H1 (cell line): Measurements from ENCODE around the gene GPR39. TPM values are rescaled to one million over a fixed set of nuclear protein-coding genes. Genes with fewer than 3 reads are reported as not detected.

Source experiments
- CTCF ChIA-PET: fragments of 300-600 bp; sonication (Branson Sonifier 250); formaldehyde crosslinking; loops from one replicate; lab custom pipeline; 2021; ENCODE audit not compliant: partially characterized antibody; lab: Charles Lee
- POLR2A ChIA-PET: fragments of 300-600 bp; sonication (Branson Sonifier 250); formaldehyde crosslinking; loops from one replicate; lab custom pipeline; 2021; ENCODE audit warnings: inconsistent platforms; ENCODE audit not compliant: partially characterized antibody; lab: Charles Lee
- DNase-seq, 2 experiments: peaks; one replicate each; pipeline versions ENCODE4 v3.0.0 to v3.0.0-alpha.2; 2010 to 2022; ENCODE audit warnings: low spot score in 2 of 2, low read depth in 1 of 2, mixed read lengths in 1 of 2
- FAIRE-seq: peaks from 2 replicates; lab custom pipeline; 2011; peaks lifted over from hg19 to GRCh38; lab: Jason Lieb, UNC
- H2AFZ ChIP-seq: 2 replicates; pipeline ENCODE4 v1.8.1; 2012; ENCODE audit warnings: low read length, inconsistent platforms
- H2AK5ac ChIP-seq: 2 replicates; pipeline ENCODE4 v1.6.1; 2013; ENCODE audit warnings: low read depth, low read length
- H2BK120ac ChIP-seq: replicated peaks from 2 replicates; pipeline ENCODE3; 2013; ENCODE audit warnings: low read depth, low read length, inconsistent platforms
- H2BK12ac ChIP-seq: 2 replicates; pipeline ENCODE4 v1.6.1; 2013; ENCODE audit warnings: low read depth, low read length
- H2BK15ac ChIP-seq: 2 replicates; pipeline ENCODE4 v1.6.1; 2013; ENCODE audit warnings: low read length
- H2BK20ac ChIP-seq: 2 replicates; pipeline ENCODE4 v1.6.1; 2013; ENCODE audit warnings: low read length
- H2BK5ac ChIP-seq: 2 replicates; pipeline ENCODE4 v1.6.1; 2013; ENCODE audit warnings: low read depth, low read length
- H3K14ac ChIP-seq: 2 replicates; pipeline ENCODE4 v1.6.1; 2013; ENCODE audit warnings: inconsistent platforms; ENCODE audit not compliant: insufficient read length
- H3K18ac ChIP-seq: 2 replicates; pipeline ENCODE4 v1.6.1; 2013; ENCODE audit warnings: low read length; ENCODE audit errors: extremely low read depth
- H3K23ac ChIP-seq: 2 replicates; pipeline ENCODE4 v1.6.1; 2013; ENCODE audit warnings: inconsistent platforms; ENCODE audit not compliant: insufficient read length
- H3K23me2 ChIP-seq: 2 replicates; pipeline ENCODE4 v1.6.1; 2013; ENCODE audit warnings: low read depth, low read length
- H3K27ac ChIP-seq: 2 replicates; pipeline ENCODE4 v1.6.1; 2011; ENCODE audit warnings: low read depth, low read length, inconsistent platforms
- H3K27me3 ChIP-seq, 4 experiments: replicated peaks in 1 of 4; 1 replicate in 1 of 4; 2 replicates in 3 of 4; pipeline versions ENCODE4 v1.6.1 to v1.8.1; 2011 to 2013; ENCODE audit warnings: low read length in 3 of 4, mild to moderate bottlenecking in 3 of 4, inconsistent platforms in 2 of 4, mixed read lengths in 2 of 4, moderate library complexity in 1 of 4; ENCODE audit not compliant: control insufficient read depth in 3 of 4, insufficient read depth in 3 of 4; ENCODE audit errors: extremely low read depth in 1 of 4
- H3K36me3 ChIP-seq, 4 experiments: 2 replicates each; pipeline versions ENCODE4 v1.6.1 to v1.8.1; 2011 to 2013; ENCODE audit warnings: mild to moderate bottlenecking in 4 of 4, low read length in 3 of 4, moderate library complexity in 2 of 4, control low read depth in 1 of 4, inconsistent platforms in 1 of 4; ENCODE audit not compliant: insufficient read depth in 4 of 4, control insufficient read depth in 2 of 4
- H3K4ac ChIP-seq: replicated peaks from 2 replicates; pipeline ENCODE3; 2013; ENCODE audit warnings: low read length, low read depth, mixed read lengths, inconsistent platforms; ENCODE audit not compliant: insufficient read length
- H3K4me1 ChIP-seq, 4 experiments: replicated peaks in 1 of 4; 1 replicate in 1 of 4; 2 replicates in 3 of 4; pipeline versions ENCODE4 v1.6.1 to v1.8.1; 2011 to 2013; ENCODE audit warnings: low read length in 3 of 4, inconsistent platforms in 2 of 4, mixed read lengths in 1 of 4; ENCODE audit not compliant: insufficient read depth in 4 of 4, control insufficient read depth in 3 of 4
- H3K4me2 ChIP-seq, 2 experiments: 2 replicates each; pipeline versions ENCODE4 v1.6.1 to v1.8.1; 2011 to 2013; ENCODE audit warnings: low read depth in 2 of 2, low read length in 2 of 2, control low read depth in 1 of 2, inconsistent platforms in 1 of 2, mild to moderate bottlenecking in 1 of 2; ENCODE audit not compliant: insufficient read depth in 1 of 2
- H3K4me3 ChIP-seq, 4 experiments: fragments of 200-600, 300-600 bp in 1 of 4; sonication (generic), shearing (Covaris generic), sonication (Bioruptor Twin) in 1 of 4; 2 replicates each; pipeline versions ENCODE4 v1.5.1 to v1.8.1; 2011 to 2016; ENCODE audit warnings: low read length in 4 of 4, low read depth in 3 of 4, control low read depth in 2 of 4, inconsistent platforms in 2 of 4, mild to moderate bottlenecking in 2 of 4, mixed read lengths in 1 of 4, moderate library complexity in 1 of 4; ENCODE audit not compliant: insufficient read depth in 2 of 4; ENCODE audit errors: extremely low read depth in 1 of 4
- H3K56ac ChIP-seq: replicated peaks from 2 replicates; pipeline ENCODE3; 2013; ENCODE audit warnings: low read depth, mild to moderate bottlenecking, mixed read lengths, low read length, inconsistent platforms; ENCODE audit not compliant: insufficient read length
- H3K79me1 ChIP-seq: 2 replicates; pipeline ENCODE4 v1.6.1; 2013; ENCODE audit warnings: low read depth, low read length, control low read depth
- H3K79me2 ChIP-seq, 2 experiments: 2 replicates each; pipeline versions ENCODE4 v1.6.1 to v1.8.1; 2012 to 2013; ENCODE audit warnings: low read length in 2 of 2, mild to moderate bottlenecking in 2 of 2, inconsistent platforms in 1 of 2; ENCODE audit not compliant: insufficient read depth in 2 of 2, control insufficient read depth in 1 of 2
- H3K9ac ChIP-seq, 4 experiments: replicated peaks in 1 of 4; 1 replicate in 1 of 4; 2 replicates in 3 of 4; pipeline versions ENCODE4 v1.6.1 to v1.8.1; 2011 to 2013; ENCODE audit warnings: low read depth in 3 of 4, low read length in 3 of 4, control low read depth in 2 of 4, mild to moderate bottlenecking in 2 of 4, moderate library complexity in 2 of 4, inconsistent platforms in 1 of 4; ENCODE audit errors: extremely low read depth in 1 of 4
- H3K9me3 ChIP-seq, 2 experiments: 2 replicates each; pipeline versions ENCODE4 v1.6.1 to v1.8.1; 2012 to 2013; ENCODE audit warnings: mild to moderate bottlenecking in 2 of 2, moderate library complexity in 2 of 2, control low read depth in 1 of 2, inconsistent platforms in 1 of 2, low read depth in 1 of 2, low read length in 1 of 2, mixed read lengths in 1 of 2; ENCODE audit not compliant: insufficient read depth in 2 of 2
- H4K20me1 ChIP-seq, 2 experiments: replicated peaks in 1 of 2; 2 replicates each; pipeline versions ENCODE3 to v1.8.1; 2011 to 2013; ENCODE audit warnings: inconsistent platforms in 2 of 2, low read length in 2 of 2, mild to moderate bottlenecking in 1 of 2; ENCODE audit not compliant: insufficient read depth in 2 of 2, control insufficient read depth in 1 of 2
- H4K5ac ChIP-seq: 2 replicates; pipeline ENCODE4 v1.6.1; 2013; ENCODE audit warnings: low read length, low read depth, mixed read lengths, inconsistent platforms; ENCODE audit not compliant: insufficient read length
- H4K8ac ChIP-seq: 2 replicates; pipeline ENCODE4 v1.8.0; 2013; ENCODE audit warnings: mild to moderate bottlenecking, moderate library complexity, low read length, inconsistent platforms; ENCODE audit not compliant: insufficient read depth; ENCODE audit errors: extremely low read depth
- H4K91ac ChIP-seq: replicated peaks from 2 replicates; pipeline ENCODE3; 2013; ENCODE audit warnings: low read length, mixed read lengths, inconsistent platforms; ENCODE audit not compliant: insufficient read length
- BRCA1 ChIP-seq: IDR thresholded peaks from 2 replicates; pipeline ENCODE4 v1.6.1; 2012; ENCODE audit warnings: low read depth, low read length, improper control_type of control experiment
- CBX5 ChIP-seq: fragments of 300-800, 300-1000 bp; sonication (generic); IDR thresholded peaks from 2 replicates; pipeline ENCODE4 v1.7.1; 2016; ENCODE audit warnings: antibody characterized with exemption, low read length, low read depth
- CEBPB ChIP-seq: IDR thresholded peaks from 2 replicates; pipeline ENCODE4 v1.6.1; 2012; ENCODE audit warnings: low read depth, low read length
- CHD1 ChIP-seq: IDR thresholded peaks from 2 replicates; pipeline ENCODE4 v1.6.1; 2012; ENCODE audit warnings: low read depth, low read length, improper control_type of control experiment
- CHD2 ChIP-seq: IDR thresholded peaks from 2 replicates; pipeline ENCODE4 v1.6.1; 2012; ENCODE audit warnings: low read length, improper control_type of control experiment
- JUND ChIP-seq: IDR thresholded peaks from 2 replicates; pipeline ENCODE4 v1.6.1; 2011; ENCODE audit warnings: mild to moderate bottlenecking, improper control_type of control experiment, low read length
- NRF1 ChIP-seq: IDR thresholded peaks from 2 replicates; pipeline ENCODE4 v1.6.1; 2011; ENCODE audit warnings: mild to moderate bottlenecking, low read depth, low read length, improper control_type of control experiment
- SIN3A ChIP-seq, 2 experiments: IDR thresholded peaks in 1 of 2; conservative IDR thresholded peaks in 1 of 2; 2 replicates each; pipeline ENCODE4 v1.6.1; 2011 to 2012; ENCODE audit warnings: low read length in 2 of 2, improper control_type of control experiment in 1 of 2, low read depth in 1 of 2, mild to moderate bottlenecking in 1 of 2
- SIRT6 ChIP-seq: IDR thresholded peaks from one replicate; pipeline ENCODE4 v1.7.1; 2012; ENCODE audit warnings: low read length, inconsistent platforms
- SP2 ChIP-seq: IDR thresholded peaks from 2 replicates; pipeline ENCODE4 v1.6.1; 2012; ENCODE audit warnings: mild to moderate bottlenecking, low read length, inconsistent platforms
- SP4 ChIP-seq: IDR thresholded peaks from 2 replicates; pipeline ENCODE4 v1.6.1; 2012; ENCODE audit warnings: low read length, inconsistent platforms
- ZNF274 ChIP-seq: IDR thresholded peaks from 2 replicates; pipeline ENCODE4 v1.7.0; 2012; ENCODE audit warnings: low read length, borderline replicate concordance; ENCODE audit errors: extremely low read depth
- WGBS, 2 experiments: shearing (Covaris generic) in 1 of 2; methylation state at CpG; one replicate each; pipeline versions ENCODE4 v1.1.6 to v1.1.7; 2013 to 2015; ENCODE audit warnings: low lambda C conversion rate in 2 of 2, mixed read lengths in 2 of 2, inconsistent platforms in 1 of 2, low coverage in 1 of 2, missing lambda C conversion rate in 1 of 2; ENCODE audit not compliant: insufficient replicate concordance in 2 of 2, insufficient coverage in 1 of 2, insufficient read length in 1 of 2; ENCODE audit errors: extremely low coverage in 1 of 2, missing lambda C conversion rate in 1 of 2; 5-methylcytosine and 5-hydroxymethylcytosine counted together
- polyA plus RNA-seq, 7 experiments: library from polyadenylated mRNA; depleted of rRNA in 3 of 7; stranded (reverse) in 5 of 7; unstranded in 2 of 7; fragments of >200 nt in 5 of 7; fragments of 200-250 nt in 2 of 7; gene quantifications; 1 replicate in 5 of 7; 2 replicates in 1 of 7; 4 replicates in 1 of 7; pipeline versions ENCODE4 v1.2.1 to v1.2.3, GENCODE V29; 2011 to 2013; ENCODE audit warnings: missing spikeins in 2 of 7, mixed read lengths in 2 of 7
- total RNA-seq: library from RNA; stranded (reverse); fragmentation: NEBNext Ultra II Directional; extraction: Animal tissue kit (Norgen Biotek cat#: 25700); gene quantifications from 2 replicates; pipeline ENCODE4 v1.2.1, GENCODE V29; 2021
- TF ChIP-seq, protein P1 (sequence below): IDR thresholded peaks from 2 replicates; pipeline ENCODE4 v1.6.1; 2012; ENCODE audit warnings: inconsistent platforms
- TF ChIP-seq, protein P2 (sequence below): IDR thresholded peaks from 2 replicates; pipeline ENCODE4 v1.6.1; 2012; ENCODE audit warnings: inconsistent platforms

GPR39 gene
- total and polyA plus RNA-seq, 2 of the 8 experiments (the other 6 are each of a cell fraction or from before 2014, with no cell fraction given) = 0.63 to 2.7 TPM

DNA sequence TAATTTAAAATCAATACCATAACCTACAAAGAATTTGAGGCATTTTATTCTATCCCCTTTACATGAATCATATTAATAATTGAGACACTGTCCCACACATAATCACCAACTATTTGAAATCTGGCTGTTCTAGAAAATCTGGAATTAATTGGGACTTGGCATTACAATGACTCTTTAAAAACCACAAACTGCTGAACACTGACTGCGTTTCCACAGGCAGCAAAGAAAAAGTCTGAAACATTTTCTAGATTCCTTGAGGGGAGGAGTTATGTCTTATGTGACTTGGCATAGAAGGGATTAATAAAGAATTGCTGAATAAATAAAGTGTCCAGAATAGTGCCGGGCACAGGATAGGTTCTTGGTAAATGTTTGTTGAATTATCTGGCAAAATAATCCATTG is 61.4 kb downstream of the GPR39 start:
- H3K9ac ChIP-seq = no peak overlapping the region
- no peak overlapping the region for H2BK12ac ChIP-seq
- DNase-seq (no peak), FAIRE-seq (no peak)
- H2BK20ac ChIP-seq = no peak overlapping the region
- 87% methylated on average over 2 of the region's 2 CpGs; no CpG with 5 or more reads in 1 of the 2 experiments for WGBS, 2 experiments
- H3K27me3 ChIP-seq = no peaks in the 10 kb centered on the region
- no peak overlapping the region for H2AK5ac ChIP-seq
- H3K4ac ChIP-seq = no peak overlapping the region
- no peak overlapping the region for H4K91ac ChIP-seq
- H2AFZ ChIP-seq = no peak overlapping the region
- H3K4me3 ChIP-seq = no peak overlapping the region
- no peaks in the 10 kb centered on the region for H4K20me1 ChIP-seq
- H3K18ac ChIP-seq = no peak overlapping the region
- H3K9me3 ChIP-seq = 0 out of 4 replicates have a peak, but pooled peaks cover 0 to 3% of the 10 kb centered on the region in 2 experiments
- no peak overlapping the region for H4K8ac ChIP-seq
- H2BK15ac ChIP-seq = no peak overlapping the region
- no peak overlapping the region for H2BK5ac ChIP-seq
- POLR2A ChIA-PET = no interaction called here
- no peak overlapping the region for H3K4me2 ChIP-seq
- H3K4me1 ChIP-seq = no peaks in the 10 kb centered on the region
- TF ChIP-seq SIRT6 (no peak), SIN3A (conservative IDR thresholded peaks at IDR 0.05 in 1 of 2, IDR thresholded peaks at IDR 0.05 in 1 of 2; ENCODE audit: low read depth in 1 of 2, low read length in 2 of 2) (no peak), ZNF274 (no peak), CHD1 (no peak), CBX5 (no peak), CEBPB (no peak), NRF1 (no peak), SP2 (no peak), SP4 (no peak), BRCA1 (no peak), CHD2 (no peak), JUND (no peak)
- TF ChIP-seq, protein P1, sequence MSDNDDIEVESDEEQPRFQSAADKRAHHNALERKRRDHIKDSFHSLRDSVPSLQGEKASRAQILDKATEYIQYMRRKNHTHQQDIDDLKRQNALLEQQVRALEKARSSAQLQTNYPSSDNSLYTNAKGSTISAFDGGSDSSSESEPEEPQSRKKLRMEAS = no peak
- TF ChIP-seq, protein P2, sequence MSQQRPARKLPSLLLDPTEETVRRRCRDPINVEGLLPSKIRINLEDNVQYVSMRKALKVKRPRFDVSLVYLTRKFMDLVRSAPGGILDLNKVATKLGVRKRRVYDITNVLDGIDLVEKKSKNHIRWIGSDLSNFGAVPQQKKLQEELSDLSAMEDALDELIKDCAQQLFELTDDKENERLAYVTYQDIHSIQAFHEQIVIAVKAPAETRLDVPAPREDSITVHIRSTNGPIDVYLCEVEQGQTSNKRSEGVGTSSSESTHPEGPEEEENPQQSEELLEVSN = no peak
- TF ChIP-seq, all 59 proteins: peak for 0
- Histone ChIP-seq H3K79me1 (no peaks in the 10 kb centered on the region), H3K23me2 (no peaks in the 10 kb centered on the region), H3K56ac (no peak overlapping the region), H3K36me3 (no peaks in the 10 kb centered on the region), H3K23ac (no peak overlapping the region), H3K79me2 (no peaks in the 10 kb centered on the region), H2BK120ac (no peak overlapping the region), H4K5ac (no peak overlapping the region), H3K14ac (no peak overlapping the region), H3K27ac (no peak overlapping the region)
- CTCF ChIA-PET = no interaction called here
